Endodermal cell (in vitro differentiated cells): Measurements from ENCODE around the gene TMEM131L. TPM values are rescaled to one million over a fixed set of nuclear protein-coding genes. Genes with fewer than 3 reads are reported as not detected.

Experiments used
- DNase-seq: peaks from one replicate; pipeline ENCODE4 v3.0.0-alpha.2; 2017
- H3K27ac ChIP-seq: 2 replicates; pipeline ENCODE4 v1.5.1; 2013; ENCODE audit warnings: mild to moderate bottlenecking, low read depth, low read length, moderate library complexity
- H3K27me3 ChIP-seq: 2 replicates; pipeline ENCODE4 v1.6.1; 2013; ENCODE audit warnings: mild to moderate bottlenecking, low read length, moderate library complexity; ENCODE audit not compliant: insufficient read depth, control insufficient read depth, poor library complexity, severe bottlenecking
- H3K36me3 ChIP-seq: 2 replicates; pipeline ENCODE4 v1.7.0; 2013; ENCODE audit warnings: mild to moderate bottlenecking, low read length, moderate library complexity; ENCODE audit not compliant: control insufficient read depth, insufficient read depth
- H3K4me1 ChIP-seq: one replicate; pipeline ENCODE4 v1.7.0; 2013; ENCODE audit warnings: low read length; ENCODE audit not compliant: control insufficient read depth, insufficient read depth
- H3K4me3 ChIP-seq: 2 replicates; pipeline ENCODE4 v1.5.1; 2013; ENCODE audit warnings: mild to moderate bottlenecking, low read length, moderate library complexity
- H3K9ac ChIP-seq: 2 replicates; pipeline ENCODE4 v1.6.1; 2013; ENCODE audit warnings: mild to moderate bottlenecking, low read length, moderate library complexity; ENCODE audit not compliant: poor library complexity, severe bottlenecking; ENCODE audit errors: extremely low read depth
- H3K9me3 ChIP-seq: 2 replicates; pipeline ENCODE4 v1.6.1; 2013; ENCODE audit warnings: mild to moderate bottlenecking, low read length, moderate library complexity; ENCODE audit not compliant: control insufficient read depth
- H3K27ac Mint-ChIP-seq: 2 replicates; pipeline ENCODE4 v1.8.0; 2020; ENCODE audit warnings: mixed read lengths
- H3K27me3 Mint-ChIP-seq: 2 replicates; pipeline ENCODE4 v1.8.0; 2021; ENCODE audit warnings: mild to moderate bottlenecking, mixed read lengths; ENCODE audit not compliant: insufficient read depth
- H3K36me3 Mint-ChIP-seq: 2 replicates; pipeline ENCODE4 v1.8.0; 2020; ENCODE audit warnings: low read depth, mixed read lengths
- H3K4me1 Mint-ChIP-seq: 2 replicates; pipeline ENCODE4 v1.8.0; 2020; ENCODE audit warnings: mixed read lengths
- H3K4me3 Mint-ChIP-seq: 2 replicates; pipeline ENCODE4 v1.8.0; 2020; ENCODE audit warnings: mild to moderate bottlenecking, moderate library complexity, mixed read lengths
- H3K9me3 Mint-ChIP-seq: 2 replicates; pipeline ENCODE4 v1.8.0; 2020; ENCODE audit warnings: mild to moderate bottlenecking, mixed read lengths
- CTCF ChIP-seq: fragments of 200-600 bp; sonication (generic); conservative IDR thresholded peaks from 2 replicates; pipeline ENCODE4 v1.5.0; 2021; ENCODE audit warnings: antibody characterized with exemption, mild to moderate bottlenecking
- WGBS, 2 experiments: methylation state at CpG; one replicate each; pipeline versions ENCODE4 v1.1.5 to v1.1.7; 2013; ENCODE audit warnings: missing lambda C conversion rate in 2 of 2, mixed read lengths in 1 of 2; ENCODE audit not compliant: insufficient coverage in 1 of 2, insufficient read length in 1 of 2; 5-methylcytosine and 5-hydroxymethylcytosine counted together
- total RNA-seq, 2 donors: library from RNA; stranded (reverse); fragmentation: NEBNext Ultra II Directional in 1 of 2; extraction: Animal tissue kit (Norgen Biotek cat#: 25700) in 1 of 2; gene quantifications; 2 replicates in 1 of 2; 3 replicates in 1 of 2; pipeline ENCODE4 v1.2.1, GENCODE V29; 2021

Gene TMEM131L
- total RNA-seq, 2 donors from 2014 or later, result 6.2 to 10.8 TPM

- Mint-ChIP-seq H3K27ac (no peak overlapping the region), H3K9me3 (no peaks in the 10 kb centered on the region), H3K36me3 (no peaks in the 10 kb centered on the region), H3K4me1 (no peaks in the 10 kb centered on the region), H3K4me3 (no peak overlapping the region), H3K27me3 (no peaks in the 10 kb centered on the region)
- 67 to 90% methylated on average over 2 to 3 of the region's 3 CpGs for WGBS, 2 experiments
- Histone ChIP-seq H3K4me3 (no peak overlapping the region), H3K4me1 (no peaks in the 10 kb centered on the region), H3K36me3 (no peaks in the 10 kb centered on the region), H3K27ac (no peak overlapping the region), H3K9ac (no peak overlapping the region), H3K9me3 (no peaks in the 10 kb centered on the region), H3K27me3 (no peaks in the 10 kb centered on the region)
- no peak for TF ChIP-seq CTCF
- peak; percentile 44 for DNase-seq
Observed at GRCh38 chr4:153479101-153479500, 12.9 kb downstream of the TMEM131L start.

DNA sequence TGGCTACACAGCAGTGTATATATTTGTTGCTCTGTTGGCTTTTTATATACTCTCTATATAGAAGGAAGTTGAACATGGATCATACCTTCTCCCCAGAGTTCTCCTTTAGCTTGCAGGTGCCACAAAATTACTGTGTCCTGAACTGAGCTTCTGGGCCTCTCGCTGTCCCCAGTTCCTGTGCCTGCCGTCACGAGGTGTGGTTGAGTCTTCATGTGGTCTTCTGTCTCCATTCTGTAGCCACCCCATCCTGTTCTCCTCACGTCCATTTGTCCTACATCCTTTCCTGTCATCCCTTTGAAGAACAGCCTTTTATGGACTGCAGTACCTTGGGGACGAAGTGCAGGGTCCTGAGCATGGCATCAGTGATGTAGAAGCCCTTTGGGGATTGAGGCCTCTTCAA is 14.5 kb downstream of the TMEM131L start:
- Mint-ChIP-seq H3K27ac (no peak overlapping the region), H3K27me3 (no peaks in the 10 kb centered on the region), H3K36me3 (no peaks in the 10 kb centered on the region), H3K4me1 (peaks cover under 1% of the 10 kb centered on the region), H3K4me3 (no peak overlapping the region), H3K9me3 (no peaks in the 10 kb centered on the region)
- H3K9ac ChIP-seq, result no peak overlapping the region
- no peak for TF ChIP-seq CTCF
- H3K36me3 ChIP-seq, result no peaks in the 10 kb centered on the region
- DNase-seq, result no peak
- H3K4me3 ChIP-seq, result no peak overlapping the region
- no peak overlapping the region for H3K27ac ChIP-seq
- no peaks in the 10 kb centered on the region for H3K27me3 ChIP-seq
- H3K4me1 ChIP-seq, result no peaks in the 10 kb centered on the region
- no peaks in the 10 kb centered on the region for H3K9me3 ChIP-seq
- 94 to 95% methylated on average over 5 of the region's 5 CpGs for WGBS, 2 experiments

GRCh38 chr4:153481478-153481877 is 15.3 kb downstream of the TMEM131L start:
- no peaks in the 10 kb centered on the region for H3K27me3 Mint-ChIP-seq

More at GRCh38 chr4:153481478-153481877, 15.3 kb downstream of the TMEM131L start:
- peaks cover 8% of the 10 kb centered on the region for H3K4me1 Mint-ChIP-seq
- no peaks in the 10 kb centered on the region for H3K36me3 ChIP-seq
- no peak for TF ChIP-seq CTCF
- H3K9me3 Mint-ChIP-seq, result no peaks in the 10 kb centered on the region
- no peak overlapping the region for H3K9ac ChIP-seq
- no peaks in the 10 kb centered on the region for H3K9me3 ChIP-seq
- WGBS, 2 experiments, result 96 to 97% methylated on average over 9 of the region's 9 CpGs
- no peak overlapping the region for H3K27ac ChIP-seq
- no peak overlapping the region for H3K27ac Mint-ChIP-seq
- DNase-seq, result no peak
- no peak overlapping the region for H3K4me3 Mint-ChIP-seq
- peaks cover 1% of the 10 kb centered on the region for H3K4me1 ChIP-seq
- H3K36me3 Mint-ChIP-seq, result no peaks in the 10 kb centered on the region
- no peaks in the 10 kb centered on the region for H3K27me3 ChIP-seq
- H3K4me3 ChIP-seq, result no peak overlapping the region
